HG02938 (cell line): ENCODE data around the gene ZNF276.
"Not testable (repeated sequence)": the region's sequence is repeated elsewhere in the genome, so short reads cannot be mapped to it uniquely, and the experiment has no call there.

Source experiments
- ATAC-seq: cut with Tn5 transposase; IDR thresholded peaks from one replicate; pipeline ENCODE4 v1.9.1; 2021; ENCODE audit warnings: mild to moderate bottlenecking, moderate library complexity; ENCODE audit not compliant: unreplicated experiment

Gene ZNF276

DNA sequence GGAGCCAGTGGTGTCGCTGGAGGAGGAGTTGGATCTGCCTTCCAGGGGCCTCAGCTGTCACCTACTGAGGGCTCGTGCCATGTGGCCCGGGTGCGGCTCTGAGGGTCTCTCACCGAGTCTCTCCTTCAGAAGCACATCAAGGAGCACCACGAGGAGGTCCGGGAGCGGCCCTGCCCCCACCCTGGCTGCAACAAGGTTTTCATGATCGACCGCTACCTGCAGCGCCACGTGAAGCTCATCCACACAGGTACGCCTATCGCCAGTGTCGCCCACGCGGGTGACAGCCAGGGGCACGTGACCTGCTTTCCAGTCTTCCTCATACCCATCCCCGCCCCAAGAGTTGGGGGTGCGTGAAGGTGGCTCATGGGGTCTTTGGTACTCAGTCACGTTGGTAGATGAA lies 12.5 kb downstream of the ZNF276 start:
- ATAC-seq: no peak

DNA sequence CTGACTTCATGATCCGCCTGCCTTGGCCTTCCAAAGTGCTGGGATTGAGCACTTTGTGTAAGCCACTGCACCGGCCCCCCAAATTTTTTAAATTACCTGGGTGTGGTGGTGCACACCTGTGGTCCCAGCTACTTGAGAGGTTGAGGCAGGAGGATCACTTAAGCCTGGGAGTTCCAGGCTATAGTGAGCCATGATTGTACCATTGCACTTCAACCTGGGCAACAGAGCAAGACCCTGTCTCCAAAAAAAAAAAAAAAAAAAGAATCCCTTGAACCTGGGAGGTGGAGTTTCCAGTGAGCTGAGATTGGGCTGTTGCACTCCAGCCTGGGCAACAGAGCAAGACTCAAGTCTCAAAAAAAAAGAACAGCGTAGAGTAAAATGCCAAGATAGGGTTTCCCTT lies 15.2 kb downstream of the ZNF276 start:
- ATAC-seq: no peak

DNA sequence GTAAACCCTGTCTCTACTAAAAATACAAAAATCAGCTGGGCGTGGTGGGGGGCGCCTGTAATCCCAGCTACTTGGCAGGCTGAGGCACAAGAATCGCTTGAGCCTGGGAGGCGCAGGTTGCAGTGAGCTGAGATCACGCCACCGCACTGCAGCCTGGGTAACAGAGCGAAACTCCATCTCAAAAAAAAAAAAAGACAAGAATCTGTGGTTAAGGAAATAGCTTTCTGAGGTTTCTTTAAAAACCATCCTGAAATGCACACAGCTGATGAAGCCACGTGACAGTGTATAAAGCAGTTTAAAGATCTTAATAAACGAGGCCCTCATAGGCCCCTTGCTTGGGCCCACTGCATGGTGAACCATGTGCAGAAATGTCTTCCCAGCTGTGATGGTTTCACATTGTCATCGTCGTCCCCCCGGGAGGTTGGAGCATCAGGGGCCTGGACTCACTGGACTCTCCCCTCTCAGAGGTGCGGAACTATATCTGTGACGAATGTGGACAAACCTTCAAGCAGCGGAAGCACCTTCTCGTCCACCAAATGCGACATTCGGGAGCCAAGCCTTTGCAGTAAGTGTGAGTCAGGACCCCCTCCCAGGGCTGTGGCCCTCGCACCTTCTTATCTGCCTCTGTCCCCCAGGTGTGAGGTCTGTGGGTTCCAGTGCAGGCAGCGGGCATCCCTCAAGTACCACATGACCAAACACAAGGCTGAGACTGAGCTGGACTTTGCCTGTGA lies 16.2 kb downstream of the ZNF276 start:
- no peak for ATAC-seq

DNA sequence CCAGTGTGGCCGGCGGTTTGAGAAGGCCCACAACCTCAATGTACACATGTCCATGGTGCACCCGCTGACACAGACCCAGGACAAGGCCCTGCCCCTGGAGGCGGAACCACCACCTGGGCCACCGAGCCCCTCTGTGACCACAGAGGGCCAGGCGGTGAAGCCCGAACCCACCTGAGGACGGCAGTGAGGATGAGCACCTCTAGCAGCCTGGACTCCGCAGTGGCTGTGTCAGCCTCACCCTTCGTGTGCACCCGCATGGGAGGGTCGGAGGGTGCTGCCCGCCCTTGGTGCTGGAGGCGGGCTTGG lies 16.7 kb downstream of the ZNF276 start:
- ATAC-seq: no peak

DNA sequence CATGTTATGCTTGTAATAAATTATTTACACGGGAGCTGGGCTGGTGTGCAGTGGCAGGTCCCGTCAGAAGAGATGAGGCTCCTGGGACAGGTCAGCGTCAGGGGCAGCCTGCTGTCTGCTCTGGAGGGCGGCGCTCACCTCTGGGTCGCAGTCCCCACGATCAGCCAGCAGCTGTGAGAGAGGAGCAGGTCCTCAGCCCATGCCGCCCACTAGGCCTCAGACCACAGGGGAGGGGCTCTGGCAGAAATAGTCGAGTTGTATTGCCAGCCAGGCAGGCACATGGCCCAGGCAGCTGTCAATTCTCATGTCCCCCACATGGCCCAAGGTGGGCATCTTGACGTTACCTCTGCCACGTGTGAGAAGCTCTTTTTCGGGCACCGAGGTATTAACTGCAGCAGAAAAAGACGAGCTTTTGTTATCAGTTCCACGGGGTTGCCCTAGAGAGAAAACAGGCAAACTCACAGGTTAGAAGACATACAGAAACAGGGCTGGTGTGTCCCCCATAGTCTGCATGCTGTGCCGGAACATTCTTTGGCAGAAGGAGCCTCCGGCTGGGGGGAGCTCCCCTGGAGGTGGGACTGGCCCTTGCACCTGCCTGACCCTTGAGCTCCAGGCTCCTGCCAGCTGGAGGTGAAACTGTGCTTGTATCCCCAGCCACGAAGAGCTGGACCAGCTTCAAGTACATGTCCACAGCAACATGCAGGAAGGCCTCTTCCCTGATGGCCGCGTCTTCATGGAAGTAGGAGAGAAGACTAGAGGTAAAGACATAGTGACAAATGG lies 17.4 kb downstream of the ZNF276 start:
- ATAC-seq: no peak

DNA sequence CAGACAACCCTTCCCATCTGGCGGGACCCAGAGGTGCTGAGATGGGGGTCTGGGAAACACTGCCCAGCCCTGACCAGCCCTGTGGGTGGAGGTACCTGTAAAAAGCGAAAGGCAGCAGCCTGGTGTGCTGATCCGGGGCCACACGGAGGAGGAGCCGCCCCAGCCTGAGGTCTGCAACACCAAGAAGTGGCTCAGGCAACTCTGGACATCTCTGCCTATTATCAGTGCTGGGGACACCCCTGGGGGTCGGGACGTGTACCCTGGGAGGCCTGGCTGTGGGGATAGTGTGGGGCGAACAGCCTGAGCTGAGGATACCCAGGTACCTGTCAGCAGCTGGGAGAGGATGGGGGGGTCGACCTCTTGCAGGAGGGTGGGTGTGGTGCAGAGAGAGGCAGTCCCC lies 18.0 kb downstream of the ZNF276 start:
- ATAC-seq: no peak

DNA sequence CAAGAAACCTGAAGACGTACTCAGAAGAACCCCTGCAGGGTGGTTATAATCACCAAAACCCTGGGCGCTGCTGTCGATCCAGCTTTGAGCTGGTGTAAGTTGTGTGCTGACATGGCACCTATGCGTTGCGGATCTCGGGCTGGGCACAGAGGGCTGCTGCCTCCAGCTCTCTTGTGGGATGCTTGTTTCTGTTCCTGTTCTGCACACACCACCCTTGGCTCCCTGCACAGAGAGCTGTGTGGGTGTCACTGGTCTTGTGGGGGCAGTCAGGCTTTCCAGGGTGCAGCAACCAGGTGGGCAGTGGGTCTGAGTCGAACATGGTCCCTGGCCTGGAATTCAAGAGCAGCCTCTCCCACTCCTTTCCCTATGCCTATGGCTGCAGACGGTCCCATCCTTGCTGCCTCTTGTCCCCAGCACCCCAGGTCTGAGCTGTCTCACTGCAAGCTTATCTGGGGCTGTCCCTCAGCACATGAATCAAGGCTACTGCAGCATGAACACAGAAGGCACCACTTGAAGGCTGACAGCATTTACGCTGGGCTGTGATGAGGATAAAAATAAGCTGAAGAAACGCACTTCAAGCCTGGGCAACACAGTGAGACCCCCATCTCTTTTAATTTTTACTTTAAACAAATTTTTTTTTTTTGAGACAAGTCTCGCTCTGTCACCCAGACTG lies 20.1 kb downstream of the ZNF276 start:
- ATAC-seq: no peak

DNA sequence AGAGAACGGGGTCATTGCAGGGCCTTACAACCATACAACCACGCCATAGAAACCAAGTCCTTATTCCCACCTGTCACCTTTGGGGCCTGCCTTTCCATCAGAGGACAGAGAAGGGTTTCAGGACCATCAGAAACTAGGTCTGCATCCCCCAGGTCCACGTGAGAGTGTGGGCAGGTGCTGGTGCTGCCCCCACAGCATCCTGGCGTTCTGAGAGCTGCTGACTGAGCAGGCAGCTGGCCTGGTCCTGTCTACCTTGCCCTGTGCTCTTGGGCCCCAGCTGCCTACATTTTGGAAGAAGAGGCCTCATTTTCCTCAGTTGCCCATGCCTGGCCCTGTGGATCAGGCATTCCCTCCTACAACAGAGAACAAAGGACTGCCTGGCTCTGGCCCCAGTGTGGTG lies 21.6 kb downstream of the ZNF276 start:
- no peak for ATAC-seq

DNA sequence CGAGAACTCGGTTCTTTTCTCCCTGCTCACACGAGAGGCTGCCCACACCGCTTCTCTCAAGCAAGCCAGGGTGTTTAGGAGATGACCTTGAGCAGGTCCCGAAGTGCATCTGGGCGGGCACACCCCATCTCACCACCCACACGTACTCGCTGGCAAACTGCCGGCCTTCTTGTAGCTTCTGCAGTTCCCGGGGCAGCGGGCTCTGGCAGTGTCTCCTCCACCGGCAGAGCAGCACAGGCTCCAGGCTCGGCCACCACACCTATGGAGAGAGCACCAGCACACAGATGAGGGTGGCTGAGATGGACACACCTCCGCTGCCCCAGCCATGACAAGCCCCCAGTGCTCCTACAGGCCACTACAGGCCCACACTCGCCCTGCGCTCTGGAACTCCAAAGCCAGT lies 23.5 kb downstream of the ZNF276 start:
- ATAC-seq: no peak

DNA sequence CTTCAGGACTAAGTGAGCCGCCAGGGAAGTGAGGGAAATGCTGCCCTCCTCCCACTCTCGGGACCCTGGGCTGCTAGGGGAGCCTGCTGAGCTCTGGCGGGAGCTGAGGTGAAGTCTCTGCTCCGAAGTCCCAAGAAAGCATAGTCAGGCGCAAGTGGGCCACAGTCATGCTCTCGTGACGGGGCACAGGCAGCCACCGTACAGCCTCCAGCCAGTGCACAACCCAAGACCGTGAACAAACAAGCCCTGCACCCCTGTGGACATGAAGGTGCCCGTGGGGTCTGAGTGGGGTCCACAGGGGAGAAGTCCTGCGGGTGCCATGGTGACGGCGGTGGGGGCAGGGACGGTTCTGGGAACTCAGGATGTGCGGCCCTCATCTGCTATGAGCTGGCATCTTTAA lies 24.7 kb downstream of the ZNF276 start:
- ATAC-seq: no peak

DNA sequence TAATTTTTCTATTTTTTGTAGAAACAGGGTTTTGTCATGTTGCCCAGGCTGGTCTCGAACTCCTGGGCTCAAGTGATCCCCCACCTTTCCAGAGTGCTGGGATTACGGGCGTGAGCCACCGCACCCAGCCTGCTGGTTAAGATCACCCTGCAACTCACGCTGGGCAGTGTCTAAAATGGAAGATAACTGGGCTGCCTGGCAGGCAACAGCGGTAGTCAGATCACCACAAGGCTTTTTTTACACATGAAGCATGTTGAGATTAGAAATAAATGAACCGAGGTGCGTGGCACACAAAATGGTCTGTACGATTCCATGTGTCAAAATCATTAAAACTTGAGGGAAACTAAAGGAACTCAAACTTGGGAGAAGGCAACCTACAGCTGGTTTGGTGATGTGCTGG lies 26.7 kb downstream of the ZNF276 start:
- no peak for ATAC-seq

DNA sequence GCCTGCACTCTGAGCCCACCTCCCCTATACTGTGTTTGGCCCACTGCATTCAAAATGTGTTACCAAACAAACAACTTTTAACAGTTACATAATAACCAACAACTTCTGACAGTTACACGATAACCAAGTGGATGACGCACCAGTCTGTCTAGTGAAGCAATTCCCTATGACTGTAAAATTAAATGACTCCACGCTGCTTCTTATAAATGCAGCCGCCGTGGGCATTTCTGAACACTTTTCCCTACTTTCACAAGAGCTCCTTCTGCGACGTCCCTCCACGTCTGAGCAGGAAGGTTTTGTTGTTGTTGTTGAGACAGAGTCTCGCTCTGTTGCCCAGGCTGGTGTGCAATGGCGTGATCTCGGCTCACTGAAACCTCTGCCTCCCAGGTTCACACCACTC lies 27.6 kb downstream of the ZNF276 start:
- no peak for ATAC-seq

DNA sequence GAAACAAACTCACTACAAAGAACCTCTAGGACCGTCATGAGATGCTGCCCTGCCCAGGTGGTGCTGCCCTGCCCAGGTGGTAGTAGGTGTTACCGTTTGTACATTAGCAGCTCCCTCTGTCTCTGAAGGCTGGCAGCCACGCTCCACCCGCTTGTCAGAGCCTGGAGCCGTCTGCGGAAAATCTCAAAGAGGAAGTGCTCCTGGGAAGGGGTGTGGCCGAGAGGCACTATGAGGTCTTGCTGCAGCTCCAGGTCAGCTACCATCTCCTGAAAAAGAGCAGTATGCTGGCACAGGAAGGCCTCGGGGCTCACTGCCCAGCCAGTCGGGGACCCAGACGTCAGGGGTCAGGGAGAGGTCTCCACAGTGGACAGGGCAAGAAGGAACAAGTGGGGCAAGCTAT lies 28.3 kb downstream of the ZNF276 start:
- ATAC-seq: no peak

DNA sequence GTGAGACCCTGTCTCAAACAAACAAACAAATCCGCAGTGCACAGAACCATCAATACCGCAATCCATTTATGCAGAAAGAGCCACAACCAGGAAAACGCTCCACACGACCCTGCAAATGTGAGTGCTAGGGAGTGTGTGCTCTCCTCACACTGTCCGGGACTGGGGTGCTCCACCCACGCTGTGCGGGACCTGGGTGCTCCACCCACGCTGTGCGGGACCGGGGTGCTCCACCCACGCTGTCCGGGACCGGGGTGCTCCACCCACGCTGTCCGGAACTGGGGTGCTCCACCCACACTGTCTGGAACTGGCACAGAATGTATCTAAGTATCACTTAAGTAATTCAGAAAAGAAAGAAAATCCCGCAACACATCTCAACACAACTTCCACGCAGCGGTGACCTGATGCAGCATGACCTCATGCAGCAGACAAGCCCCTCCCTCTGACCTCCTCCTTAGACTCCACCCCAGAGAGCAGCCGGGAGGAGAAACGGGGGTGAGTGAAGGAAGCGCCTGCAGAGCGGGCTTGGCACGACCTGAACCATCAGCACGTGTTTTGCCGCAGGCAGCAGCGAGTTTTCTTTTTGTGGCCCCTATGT lies 38.5 kb downstream of the ZNF276 start:
- ATAC-seq: no peak

DNA sequence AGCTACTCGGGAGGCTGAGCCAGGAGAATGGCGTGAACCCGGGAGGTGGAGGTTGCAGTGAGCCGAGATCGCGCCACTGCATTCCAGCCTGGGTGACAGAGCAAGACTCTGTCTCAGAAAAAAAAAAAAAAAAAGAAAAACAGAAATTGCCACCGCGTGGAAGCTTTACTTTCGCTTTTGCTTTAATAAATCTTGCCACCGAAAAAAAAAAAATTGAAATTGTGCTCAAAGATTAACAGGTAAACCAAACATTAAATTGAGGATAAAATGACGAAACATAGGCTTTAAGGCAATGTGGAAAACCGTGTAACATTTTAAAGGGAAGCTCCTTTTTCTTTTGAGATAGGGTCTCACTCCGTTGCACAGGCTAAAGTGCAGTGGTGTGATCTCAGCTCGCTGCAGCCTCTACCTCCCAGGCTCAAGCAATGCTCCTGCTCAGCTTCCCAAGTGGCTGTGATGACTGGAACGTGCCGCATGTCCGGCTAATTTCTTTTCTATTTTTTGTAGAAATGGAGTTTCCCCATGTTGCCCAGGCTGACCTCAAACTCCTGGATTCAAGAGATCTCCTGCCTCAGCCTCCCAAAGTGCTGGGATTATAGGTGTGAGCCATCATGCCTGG lies 40.1 kb downstream of the ZNF276 start:
- ATAC-seq: no peak

DNA sequence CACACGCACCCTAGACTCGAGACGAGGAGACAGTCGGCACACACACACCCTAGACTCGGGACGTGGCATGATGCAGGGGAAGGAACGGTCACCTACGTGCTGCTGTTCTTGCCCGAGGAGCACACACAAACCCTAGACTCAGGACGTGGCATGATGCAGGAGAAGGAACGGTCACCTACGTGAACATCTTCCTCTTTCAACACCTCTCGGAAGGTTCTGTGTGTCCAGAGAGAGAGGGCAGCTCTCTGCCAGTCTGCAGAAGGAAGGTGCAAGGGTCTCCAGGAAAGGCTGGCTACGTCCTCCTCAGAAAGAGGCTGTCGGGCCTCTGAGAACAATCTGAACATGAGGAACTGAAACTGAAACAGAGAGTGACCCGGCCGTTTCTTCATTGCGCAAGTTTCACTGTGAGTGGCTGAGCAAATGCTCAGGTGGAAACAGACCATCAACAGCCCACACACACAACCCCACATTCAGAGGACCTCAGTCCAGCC lies 43.4 kb downstream of the ZNF276 start:
- peak; percentile 93 for ATAC-seq

DNA sequence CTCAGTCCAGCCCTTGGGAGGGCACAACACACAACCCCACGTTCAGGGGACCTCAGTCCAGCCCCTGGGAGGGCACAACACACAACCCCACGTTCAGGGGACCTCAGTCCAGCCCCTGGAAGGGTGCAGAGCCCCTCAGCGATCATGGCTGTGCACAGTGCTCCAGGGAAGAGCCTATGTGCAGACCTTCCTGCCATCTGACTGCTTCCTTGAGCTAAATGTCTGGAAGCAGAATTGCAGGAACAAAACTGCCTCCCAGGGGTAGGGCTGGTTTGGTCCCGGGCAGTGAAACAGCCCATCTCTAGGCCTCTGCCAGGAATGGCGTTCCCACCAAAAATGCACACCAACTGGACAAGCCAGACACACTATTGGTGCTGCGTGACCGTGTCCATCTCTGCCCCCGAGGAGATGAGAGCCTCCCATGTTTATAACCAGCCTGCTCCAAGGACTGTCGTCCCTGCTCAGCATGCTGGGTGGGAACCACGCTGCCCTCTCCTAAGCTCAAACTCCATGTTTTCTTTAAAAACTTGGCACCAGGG lies 44.0 kb downstream of the ZNF276 start:
- ATAC-seq: peak; percentile 11

DNA sequence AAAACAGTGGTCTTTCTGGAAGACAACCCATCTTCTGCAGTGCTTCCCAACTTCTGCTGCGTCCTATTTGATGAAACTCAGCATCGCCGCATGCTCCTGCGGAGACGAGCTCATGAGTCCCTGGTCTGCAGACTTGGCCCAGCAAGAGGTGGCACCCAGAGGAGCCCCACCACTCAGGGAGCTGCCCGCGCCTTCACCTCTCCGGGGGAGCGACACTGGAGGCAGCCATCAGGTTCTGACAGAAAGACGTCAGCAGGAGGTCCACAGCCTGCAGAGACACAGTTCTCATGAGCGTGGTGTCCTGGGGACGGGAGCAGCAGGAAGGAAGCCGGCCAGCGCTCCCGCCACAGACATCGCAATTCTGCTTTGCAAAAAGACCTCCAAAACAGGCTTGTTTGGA lies 49.0 kb downstream of the ZNF276 start:
- no peak for ATAC-seq

DNA sequence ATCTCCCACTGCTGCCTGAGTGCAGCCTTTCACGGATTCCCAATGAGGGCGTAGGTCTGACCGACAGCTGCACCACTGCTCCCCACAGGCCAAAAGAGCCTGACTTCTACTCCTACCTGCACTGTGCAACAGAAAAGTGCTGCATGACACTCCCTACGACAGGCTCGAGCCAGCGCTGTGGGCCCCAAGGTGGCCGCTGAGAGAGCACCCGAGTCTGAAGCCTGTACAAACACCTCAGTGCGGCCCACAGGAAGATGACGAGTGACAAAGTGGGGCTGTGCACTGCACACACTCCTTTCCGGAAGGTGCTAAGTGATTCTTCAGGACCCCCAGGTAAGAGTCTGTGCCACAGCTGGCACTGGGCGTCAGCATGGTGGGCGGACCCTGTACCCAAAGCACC lies 53.9 kb downstream of the ZNF276 start:
- ATAC-seq: no peak

DNA sequence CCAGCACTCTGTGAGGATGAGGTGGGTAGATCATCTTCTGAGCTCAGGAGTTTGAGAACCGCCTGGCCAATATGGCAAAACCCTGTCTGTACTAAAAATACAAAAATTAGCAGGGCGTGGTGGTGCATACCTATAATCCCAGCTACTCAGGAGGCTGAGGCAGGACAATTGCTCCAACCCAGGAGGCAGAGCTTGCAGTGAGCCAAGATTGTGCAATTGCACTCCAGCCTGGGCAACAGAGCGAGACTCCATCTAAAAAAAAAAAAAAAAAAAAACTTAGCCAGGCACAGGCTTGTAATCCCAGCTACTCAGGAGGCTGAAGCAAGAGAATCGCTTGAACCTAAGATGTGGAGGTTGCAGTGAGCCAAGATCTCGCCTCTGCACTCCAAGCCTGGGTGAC lies 56.9 kb downstream of the ZNF276 start:
- ATAC-seq: not testable (repeated sequence)
